GM19328 (cell line): ENCODE results near the gene ADNP.

ENCODE experiments used
- ATAC-seq: cut with Tn5 transposase; IDR thresholded peaks from one replicate; pipeline ENCODE4 v1.9.1; 2021; ENCODE audit warnings: mild to moderate bottlenecking, moderate library complexity; ENCODE audit not compliant: unreplicated experiment

ADNP gene

GRCh38 chr20:50852085-50852484, 79.2 kb downstream of the ADNP start:
- no peak for ATAC-seq

- no peak for ATAC-seq
Measured at GRCh38 chr20:50850721-50851286, 80.4 kb downstream of the ADNP start.

GRCh38 chr20:50848846-50849673, 82.2 kb downstream of the ADNP start:
- no peak for ATAC-seq

GRCh38 chr20:50848341-50848808, 82.9 kb downstream of the ADNP start:
- ATAC-seq: no peak

- no peak for ATAC-seq
Measured at GRCh38 chr20:50845566-50846215, 85.5 kb downstream of the ADNP start.

GRCh38 chr20:50844430-50845100, 86.7 kb downstream of the ADNP start:
- ATAC-seq: peak; percentile 89

GRCh38 chr20:50843331-50844276, 87.6 kb downstream of the ADNP start:
- ATAC-seq: no peak

- ATAC-seq: no peak
Measured at GRCh38 chr20:50842821-50843220, 88.4 kb downstream of the ADNP start.
